ENCODE results near the gene PRDM2.

PRDM2 gene

GRCh38 chr1:13769830-13770229 lies 69.8 kb downstream of the PRDM2 start:
- Histone ChIP-seq H3K9me2 (replicated peaks; ENCODE audit: insufficient read depth, low read length) (no peaks in the 10 kb centered on the region), H3K4me2 (ENCODE audit: low read depth, low read length) (no peak overlapping the region), H3K27me3 (replicated peaks; ENCODE audit: insufficient read depth, low read length) (no peaks in the 10 kb centered on the region), H2AFZ (ENCODE audit: low read length) (no peak overlapping the region), H3K36me3 (replicated peaks; ENCODE audit: insufficient read depth, low read length) (0 out of 2 replicates have a peak, but pooled peaks cover 5% of the 10 kb centered on the region), H3K4me3 (ENCODE audit: low read length) (no peak overlapping the region), H3K27ac (ENCODE audit: low read length) (no peak overlapping the region), H4K20me1 (ENCODE audit: insufficient read depth, low read length) (peaks cover 41% of the 10 kb centered on the region), H3K9me3 (replicated peaks; ENCODE audit: insufficient read depth, low read length) (no peaks in the 10 kb centered on the region), H3K79me2 (ENCODE audit: low read length) (peaks cover 98% of the 10 kb centered on the region), H3K9ac (ENCODE audit: low read length) (no peak overlapping the region), H3F3A (ENCODE audit: insufficient read depth, low read length) (no peaks in the 10 kb centered on the region), H3K4me1 (ENCODE audit: low read length) (no peaks in the 10 kb centered on the region)
- no peak for DNase-seq
- TF ChIP-seq EZH2 (optimal IDR thresholded peaks at IDR 0.05; ENCODE audit: low read depth, low read length) (no peak), EZH2phosphoT487 (IDR thresholded peaks at IDR 0.05; ENCODE audit: low read length) (no peak), CTCF (IDR thresholded peaks at IDR 0.05; ENCODE audit: low read length) (no peak)

DNA sequence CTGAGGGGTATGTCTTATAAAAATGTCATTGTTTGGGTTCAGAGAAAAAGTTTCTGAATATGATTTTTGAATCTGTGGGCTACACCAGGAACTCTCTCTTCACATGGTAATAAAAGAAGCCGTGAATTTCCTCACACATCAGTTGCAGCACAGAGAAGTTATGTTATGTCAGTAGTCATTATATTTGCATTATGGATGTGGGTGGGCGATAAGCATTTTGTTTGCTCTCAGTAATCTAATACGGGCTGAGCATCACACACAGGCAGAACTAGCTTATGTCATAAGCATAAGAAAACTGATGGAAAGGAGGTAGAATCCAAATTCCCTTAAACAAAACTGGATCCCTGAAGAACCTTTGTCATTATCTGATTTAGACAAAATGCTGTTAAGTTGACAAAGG lies 70.8 kb downstream of the PRDM2 start:
- Histone ChIP-seq H3F3A (ENCODE audit: insufficient read depth, low read length) (no peaks in the 10 kb centered on the region), H3K79me2 (ENCODE audit: low read length) (peaks cover 98% of the 10 kb centered on the region), H2AFZ (ENCODE audit: low read length) (no peak overlapping the region), H3K36me3 (replicated peaks; ENCODE audit: insufficient read depth, low read length) (0 out of 2 replicates have a peak, but pooled peaks cover 5% of the 10 kb centered on the region), H3K27me3 (replicated peaks; ENCODE audit: insufficient read depth, low read length) (no peaks in the 10 kb centered on the region), H4K20me1 (ENCODE audit: insufficient read depth, low read length) (peaks cover 34% of the 10 kb centered on the region), H3K4me1 (ENCODE audit: low read length) (no peaks in the 10 kb centered on the region), H3K4me3 (ENCODE audit: low read length) (no peak overlapping the region), H3K9me3 (replicated peaks; ENCODE audit: insufficient read depth, low read length) (no peaks in the 10 kb centered on the region), H3K4me2 (ENCODE audit: low read depth, low read length) (no peak overlapping the region), H3K9me2 (replicated peaks; ENCODE audit: insufficient read depth, low read length) (no peaks in the 10 kb centered on the region), H3K27ac (ENCODE audit: low read length) (no peak overlapping the region), H3K9ac (ENCODE audit: low read length) (no peak overlapping the region)
- DNase-seq, result no peak
- TF ChIP-seq EZH2phosphoT487 (IDR thresholded peaks at IDR 0.05; ENCODE audit: low read length) (no peak), EZH2 (optimal IDR thresholded peaks at IDR 0.05; ENCODE audit: low read depth, low read length) (no peak), CTCF (IDR thresholded peaks at IDR 0.05; ENCODE audit: low read length) (no peak)

DNA sequence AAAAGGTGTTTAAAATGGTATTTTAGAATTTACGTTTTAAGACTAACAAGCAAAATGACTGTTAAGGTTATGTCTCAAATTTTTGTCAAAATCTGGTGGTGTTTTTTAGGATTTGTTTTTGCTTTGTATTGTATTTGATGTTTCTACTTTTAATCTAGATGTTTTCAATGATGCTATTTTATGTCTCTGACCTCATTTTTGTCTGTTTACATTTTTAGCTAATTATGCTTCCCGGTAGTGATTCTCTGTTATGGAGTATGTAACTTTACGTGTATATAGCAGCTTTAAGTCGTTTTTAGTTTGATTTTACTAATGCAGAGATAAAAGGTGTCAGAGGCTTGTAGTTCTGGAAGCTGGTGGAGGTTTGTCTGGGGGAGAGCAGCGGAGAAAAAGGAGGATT lies 71.8 kb downstream of the PRDM2 start:
- H4K20me1 ChIP-seq (ENCODE audit: insufficient read depth, low read length), result peaks cover 25% of the 10 kb centered on the region; the same call in 1 of the 2 replicates
- H3K4me1 ChIP-seq (ENCODE audit: low read length), result no peaks in the 10 kb centered on the region
- H2AFZ ChIP-seq (ENCODE audit: low read length), result no peak overlapping the region
- H3K4me3 ChIP-seq (ENCODE audit: low read length), result no peak overlapping the region
- H3K4me2 ChIP-seq (ENCODE audit: low read depth, low read length), result no peak overlapping the region
- 0 out of 2 replicates have a peak, but pooled peaks cover 5% of the 10 kb centered on the region for H3K36me3 ChIP-seq (replicated peaks; ENCODE audit: insufficient read depth, low read length)
- peaks cover 98% of the 10 kb centered on the region for H3K79me2 ChIP-seq (ENCODE audit: low read length)
- no peak for DNase-seq
- TF ChIP-seq CTCF (IDR thresholded peaks at IDR 0.05; ENCODE audit: low read length) (no peak), EZH2 (optimal IDR thresholded peaks at IDR 0.05; ENCODE audit: low read depth, low read length) (no peak), EZH2phosphoT487 (IDR thresholded peaks at IDR 0.05; ENCODE audit: low read length) (no peak)
- no peaks in the 10 kb centered on the region for H3K9me2 ChIP-seq (replicated peaks; ENCODE audit: insufficient read depth, low read length)
- no peak overlapping the region for H3K9ac ChIP-seq (ENCODE audit: low read length)
- H3F3A ChIP-seq (ENCODE audit: insufficient read depth, low read length), result no peaks in the 10 kb centered on the region
- H3K27ac ChIP-seq (ENCODE audit: low read length), result no peak overlapping the region
- H3K27me3 ChIP-seq (replicated peaks; ENCODE audit: insufficient read depth, low read length), result no peaks in the 10 kb centered on the region
- H3K9me3 ChIP-seq (replicated peaks; ENCODE audit: insufficient read depth, low read length), result no peaks in the 10 kb centered on the region
